WTC11 (cell line): ENCODE results near the gene TUBGCP2. TPM values are rescaled to one million over a fixed set of nuclear protein-coding genes. Genes with fewer than 3 reads are reported as not detected.

Experiments
- ESRRA ChIP-seq: sonication (generic); formaldehyde crosslinking; IDR thresholded peaks from 2 replicates; pipeline ENCODE4 v1.8.1; 2022; ENCODE audit warnings: mild to moderate bottlenecking, missing genetic modification reagents, borderline replicate concordance
- ETV6 ChIP-seq: sonication (generic); formaldehyde crosslinking; IDR thresholded peaks from 2 replicates; pipeline ENCODE4 v1.8.1; 2022; ENCODE audit warnings: mild to moderate bottlenecking, missing genetic modification reagents
- FOXJ3 ChIP-seq: sonication (generic); formaldehyde crosslinking; IDR thresholded peaks from 2 replicates; pipeline ENCODE4 v1.9.0; 2021; ENCODE audit warnings: missing genetic modification reagents, mild to moderate bottlenecking, borderline replicate concordance
- FOXP1 ChIP-seq: sonication (generic); formaldehyde crosslinking; IDR thresholded peaks from 2 replicates; pipeline ENCODE4 v1.8.0; 2022; ENCODE audit warnings: missing genetic modification reagents, mild to moderate bottlenecking, moderate library complexity, borderline replicate concordance
- KAT7 ChIP-seq: sonication (generic); formaldehyde crosslinking; IDR thresholded peaks from 2 replicates; pipeline ENCODE4 v1.8.1; 2023; ENCODE audit warnings: missing genetic modification reagents, mild to moderate bottlenecking, borderline replicate concordance
- MXD4 ChIP-seq: fragments of 250-450 bp; sonication (Bioruptor Pico); IDR thresholded peaks from 2 replicates; pipeline ENCODE4 v1.8.0; 2021; ENCODE audit warnings: mild to moderate bottlenecking, moderate library complexity, borderline replicate concordance
- MYBL2 ChIP-seq: sonication (generic); formaldehyde crosslinking; IDR thresholded peaks from 2 replicates; pipeline ENCODE4 v1.8.1; 2023; ENCODE audit warnings: mild to moderate bottlenecking, moderate library complexity, missing genetic modification reagents
- NFYB ChIP-seq: sonication (generic); formaldehyde crosslinking; conservative IDR thresholded peaks from 2 replicates; pipeline ENCODE4 v1.8.0; 2022; ENCODE audit warnings: low read depth, missing genetic modification reagents
- NR2C2 ChIP-seq: sonication (generic); formaldehyde crosslinking; IDR thresholded peaks from 2 replicates; pipeline ENCODE4 v1.8.0; 2022; ENCODE audit warnings: mild to moderate bottlenecking, missing genetic modification reagents
- RELA ChIP-seq: sonication (generic); formaldehyde crosslinking; IDR thresholded peaks from 2 replicates; pipeline ENCODE4 v1.8.1; 2022; ENCODE audit warnings: missing genetic modification reagents, mild to moderate bottlenecking, borderline replicate concordance
- SMAD3 ChIP-seq: sonication (generic); formaldehyde crosslinking; IDR thresholded peaks from 2 replicates; pipeline ENCODE4 v1.8.0; 2022; ENCODE audit warnings: missing genetic modification reagents, mild to moderate bottlenecking, borderline replicate concordance
- TCF7 ChIP-seq: sonication (generic); formaldehyde crosslinking; IDR thresholded peaks from 2 replicates; pipeline ENCODE4 v1.8.0; 2022; ENCODE audit warnings: mild to moderate bottlenecking, low read depth, missing genetic modification reagents, moderate library complexity
- ZNF138 ChIP-seq: sonication (generic); formaldehyde crosslinking; conservative IDR thresholded peaks from 2 replicates; pipeline ENCODE4 v1.8.1; 2022; ENCODE audit warnings: mild to moderate bottlenecking, moderate library complexity, missing genetic modification reagents
- ZNF219 ChIP-seq: sonication (generic); formaldehyde crosslinking; IDR thresholded peaks from 2 replicates; pipeline ENCODE4 v1.8.0; 2023; ENCODE audit warnings: missing genetic modification reagents, mild to moderate bottlenecking, borderline replicate concordance
- ZNF263 ChIP-seq: sonication (generic); formaldehyde crosslinking; IDR thresholded peaks from 2 replicates; pipeline ENCODE4 v1.8.1; 2022; ENCODE audit warnings: low read depth, mild to moderate bottlenecking, moderate library complexity, missing genetic modification reagents
- ZNF416 ChIP-seq: fragments of 250-450 bp; sonication (Bioruptor Pico); IDR thresholded peaks from 2 replicates; pipeline ENCODE4 v1.9.0; 2021; ENCODE audit warnings: mild to moderate bottlenecking, inconsistent platforms
- total RNA-seq: library from RNA; stranded (reverse); gene quantifications from 3 replicates; pipeline ENCODE4 v1.2.3, GENCODE V29; 2021
- TF ChIP-seq, protein P1 (sequence below): sonication (generic); formaldehyde crosslinking; IDR thresholded peaks from 2 replicates; pipeline ENCODE4 v1.8.0; 2023; ENCODE audit warnings: mild to moderate bottlenecking, missing genetic modification reagents
- TF ChIP-seq, protein P2 (sequence below): sonication (generic); formaldehyde crosslinking; IDR thresholded peaks from 2 replicates; pipeline ENCODE4 v1.8.0; 2023; ENCODE audit warnings: missing genetic modification reagents, mild to moderate bottlenecking, borderline replicate concordance
- TF ChIP-seq, protein P3 (sequence below): sonication (generic); formaldehyde crosslinking; IDR thresholded peaks from 2 replicates; pipeline ENCODE4 v1.8.1; 2023; ENCODE audit warnings: mild to moderate bottlenecking, missing genetic modification reagents
- TF ChIP-seq, protein P4 (sequence below): sonication (generic); formaldehyde crosslinking; IDR thresholded peaks from 2 replicates; pipeline ENCODE4 v1.8.1; 2023; ENCODE audit warnings: mild to moderate bottlenecking, moderate library complexity, missing genetic modification reagents
- TF ChIP-seq, protein P5 (sequence below): sonication (generic); formaldehyde crosslinking; IDR thresholded peaks from 2 replicates; pipeline ENCODE4 v1.8.0; 2022; ENCODE audit warnings: mild to moderate bottlenecking, missing genetic modification reagents
- TF ChIP-seq, protein P6 (sequence below): sonication (generic); formaldehyde crosslinking; conservative IDR thresholded peaks from 2 replicates; pipeline ENCODE4 v1.8.1; 2023; ENCODE audit warnings: mild to moderate bottlenecking, low read depth, missing genetic modification reagents, moderate library complexity

Gene TUBGCP2
- total RNA-seq, 1 experiment from 2014 or later, result 62.5 TPM

DNA sequence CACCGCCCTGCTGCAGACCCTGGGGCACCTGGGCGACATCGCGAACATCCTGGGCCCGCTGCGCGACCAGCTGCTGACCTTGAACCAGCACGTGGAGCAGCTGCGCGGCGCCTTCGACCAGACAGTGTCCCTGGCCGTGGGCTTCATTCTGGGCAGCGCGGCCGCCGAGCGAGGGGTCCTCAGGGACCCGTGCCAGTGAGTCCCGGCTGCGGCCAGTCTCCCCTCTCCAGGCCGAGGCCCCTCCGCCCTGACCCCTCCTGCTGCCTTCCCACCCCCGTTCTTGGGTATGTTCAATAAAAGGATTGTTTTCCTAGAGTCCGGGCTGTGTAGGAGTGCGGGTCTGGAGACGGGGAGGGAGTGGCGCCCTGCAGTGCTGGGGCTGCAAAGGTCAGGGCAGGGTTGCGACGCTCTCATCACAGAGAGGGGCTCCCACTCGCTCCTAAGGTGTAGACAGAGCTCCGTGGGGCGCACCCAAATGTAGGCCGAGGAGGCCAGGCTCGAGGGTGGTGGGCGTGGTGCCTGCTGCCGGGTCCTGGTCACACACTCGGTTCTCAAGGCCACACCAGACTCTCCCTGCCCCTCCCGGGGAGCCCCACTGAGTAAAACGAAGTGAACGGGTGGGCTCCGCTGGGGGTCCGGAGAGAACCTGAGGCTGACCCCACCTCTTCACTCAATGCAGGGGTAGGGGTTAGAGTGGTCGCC is 77.3 kb downstream of the TUBGCP2 start (continued):
- TF ChIP-seq, protein P1, sequence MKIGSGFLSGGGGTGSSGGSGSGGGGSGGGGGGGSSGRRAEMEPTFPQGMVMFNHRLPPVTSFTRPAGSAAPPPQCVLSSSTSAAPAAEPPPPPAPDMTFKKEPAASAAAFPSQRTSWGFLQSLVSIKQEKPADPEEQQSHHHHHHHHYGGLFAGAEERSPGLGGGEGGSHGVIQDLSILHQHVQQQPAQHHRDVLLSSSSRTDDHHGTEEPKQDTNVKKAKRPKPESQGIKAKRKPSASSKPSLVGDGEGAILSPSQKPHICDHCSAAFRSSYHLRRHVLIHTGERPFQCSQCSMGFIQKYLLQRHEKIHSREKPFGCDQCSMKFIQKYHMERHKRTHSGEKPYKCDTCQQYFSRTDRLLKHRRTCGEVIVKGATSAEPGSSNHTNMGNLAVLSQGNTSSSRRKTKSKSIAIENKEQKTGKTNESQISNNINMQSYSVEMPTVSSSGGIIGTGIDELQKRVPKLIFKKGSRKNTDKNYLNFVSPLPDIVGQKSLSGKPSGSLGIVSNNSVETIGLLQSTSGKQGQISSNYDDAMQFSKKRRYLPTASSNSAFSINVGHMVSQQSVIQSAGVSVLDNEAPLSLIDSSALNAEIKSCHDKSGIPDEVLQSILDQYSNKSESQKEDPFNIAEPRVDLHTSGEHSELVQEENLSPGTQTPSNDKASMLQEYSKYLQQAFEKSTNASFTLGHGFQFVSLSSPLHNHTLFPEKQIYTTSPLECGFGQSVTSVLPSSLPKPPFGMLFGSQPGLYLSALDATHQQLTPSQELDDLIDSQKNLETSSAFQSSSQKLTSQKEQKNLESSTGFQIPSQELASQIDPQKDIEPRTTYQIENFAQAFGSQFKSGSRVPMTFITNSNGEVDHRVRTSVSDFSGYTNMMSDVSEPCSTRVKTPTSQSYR, result peak; percentile 21; the same call in 1 of the 2 replicates
- TF ChIP-seq MXD4 (CRISPR knock-in tag), result no peak
- no peak for TF ChIP-seq KAT7
- TF ChIP-seq RELA (CRISPR knock-in tag), result peak; percentile 72; the same call in 1 of the 2 replicates
- TF ChIP-seq, protein P2, sequence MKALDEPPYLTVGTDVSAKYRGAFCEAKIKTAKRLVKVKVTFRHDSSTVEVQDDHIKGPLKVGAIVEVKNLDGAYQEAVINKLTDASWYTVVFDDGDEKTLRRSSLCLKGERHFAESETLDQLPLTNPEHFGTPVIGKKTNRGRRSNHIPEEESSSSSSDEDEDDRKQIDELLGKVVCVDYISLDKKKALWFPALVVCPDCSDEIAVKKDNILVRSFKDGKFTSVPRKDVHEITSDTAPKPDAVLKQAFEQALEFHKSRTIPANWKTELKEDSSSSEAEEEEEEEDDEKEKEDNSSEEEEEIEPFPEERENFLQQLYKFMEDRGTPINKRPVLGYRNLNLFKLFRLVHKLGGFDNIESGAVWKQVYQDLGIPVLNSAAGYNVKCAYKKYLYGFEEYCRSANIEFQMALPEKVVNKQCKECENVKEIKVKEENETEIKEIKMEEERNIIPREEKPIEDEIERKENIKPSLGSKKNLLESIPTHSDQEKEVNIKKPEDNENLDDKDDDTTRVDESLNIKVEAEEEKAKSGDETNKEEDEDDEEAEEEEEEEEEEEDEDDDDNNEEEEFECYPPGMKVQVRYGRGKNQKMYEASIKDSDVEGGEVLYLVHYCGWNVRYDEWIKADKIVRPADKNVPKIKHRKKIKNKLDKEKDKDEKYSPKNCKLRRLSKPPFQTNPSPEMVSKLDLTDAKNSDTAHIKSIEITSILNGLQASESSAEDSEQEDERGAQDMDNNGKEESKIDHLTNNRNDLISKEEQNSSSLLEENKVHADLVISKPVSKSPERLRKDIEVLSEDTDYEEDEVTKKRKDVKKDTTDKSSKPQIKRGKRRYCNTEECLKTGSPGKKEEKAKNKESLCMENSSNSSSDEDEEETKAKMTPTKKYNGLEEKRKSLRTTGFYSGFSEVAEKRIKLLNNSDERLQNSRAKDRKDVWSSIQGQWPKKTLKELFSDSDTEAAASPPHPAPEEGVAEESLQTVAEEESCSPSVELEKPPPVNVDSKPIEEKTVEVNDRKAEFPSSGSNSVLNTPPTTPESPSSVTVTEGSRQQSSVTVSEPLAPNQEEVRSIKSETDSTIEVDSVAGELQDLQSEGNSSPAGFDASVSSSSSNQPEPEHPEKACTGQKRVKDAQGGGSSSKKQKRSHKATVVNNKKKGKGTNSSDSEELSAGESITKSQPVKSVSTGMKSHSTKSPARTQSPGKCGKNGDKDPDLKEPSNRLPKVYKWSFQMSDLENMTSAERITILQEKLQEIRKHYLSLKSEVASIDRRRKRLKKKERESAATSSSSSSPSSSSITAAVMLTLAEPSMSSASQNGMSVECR (CRISPR knock-in tag), result peak; percentile 62; the same call in 1 of the 2 replicates
- TF ChIP-seq ZNF416 (CRISPR knock-in tag), result no peak
- TF ChIP-seq, protein P3, sequence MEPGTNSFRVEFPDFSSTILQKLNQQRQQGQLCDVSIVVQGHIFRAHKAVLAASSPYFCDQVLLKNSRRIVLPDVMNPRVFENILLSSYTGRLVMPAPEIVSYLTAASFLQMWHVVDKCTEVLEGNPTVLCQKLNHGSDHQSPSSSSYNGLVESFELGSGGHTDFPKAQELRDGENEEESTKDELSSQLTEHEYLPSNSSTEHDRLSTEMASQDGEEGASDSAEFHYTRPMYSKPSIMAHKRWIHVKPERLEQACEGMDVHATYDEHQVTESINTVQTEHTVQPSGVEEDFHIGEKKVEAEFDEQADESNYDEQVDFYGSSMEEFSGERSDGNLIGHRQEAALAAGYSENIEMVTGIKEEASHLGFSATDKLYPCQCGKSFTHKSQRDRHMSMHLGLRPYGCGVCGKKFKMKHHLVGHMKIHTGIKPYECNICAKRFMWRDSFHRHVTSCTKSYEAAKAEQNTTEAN (CRISPR knock-in tag), result peak; percentile 68; the same call in 1 of the 2 replicates
- TF ChIP-seq MYBL2 (CRISPR knock-in tag), result 0 out of 2 replicates have a peak, but pooled peaks have one; percentile 12
- no peak for TF ChIP-seq ZNF138
- TF ChIP-seq NFYB (CRISPR knock-in tag), result no peak
- TF ChIP-seq, protein P4, sequence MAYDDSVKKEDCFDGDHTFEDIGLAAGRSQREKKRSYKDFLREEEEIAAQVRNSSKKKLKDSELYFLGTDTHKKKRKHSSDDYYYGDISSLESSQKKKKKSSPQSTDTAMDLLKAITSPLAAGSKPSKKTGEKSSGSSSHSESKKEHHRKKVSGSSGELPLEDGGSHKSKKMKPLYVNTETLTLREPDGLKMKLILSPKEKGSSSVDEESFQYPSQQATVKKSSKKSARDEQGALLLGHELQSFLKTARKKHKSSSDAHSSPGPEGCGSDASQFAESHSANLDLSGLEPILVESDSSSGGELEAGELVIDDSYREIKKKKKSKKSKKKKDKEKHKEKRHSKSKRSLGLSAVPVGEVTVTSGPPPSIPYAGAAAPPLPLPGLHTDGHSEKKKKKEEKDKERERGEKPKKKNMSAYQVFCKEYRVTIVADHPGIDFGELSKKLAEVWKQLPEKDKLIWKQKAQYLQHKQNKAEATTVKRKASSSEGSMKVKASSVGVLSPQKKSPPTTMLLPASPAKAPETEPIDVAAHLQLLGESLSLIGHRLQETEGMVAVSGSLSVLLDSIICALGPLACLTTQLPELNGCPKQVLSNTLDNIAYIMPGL (CRISPR knock-in tag), result no peak; the same call in 1 of the 2 replicates
- peak; percentile 67; the same call in 1 of the 2 replicates for TF ChIP-seq ESRRA (CRISPR knock-in tag)
- TF ChIP-seq ZNF263 (CRISPR knock-in tag), result no peak
- TF ChIP-seq ETV6 (CRISPR knock-in tag), result 0 out of 2 replicates have a peak, but pooled peaks have one; percentile 22
- TF ChIP-seq ZNF219, result peak; percentile 78; the same call in 1 of the 2 replicates
- 0 out of 2 replicates have a peak, but pooled peaks have one; percentile 11 for TF ChIP-seq NR2C2 (CRISPR knock-in tag)
- TF ChIP-seq FOXP1 (CRISPR knock-in tag), result 0 out of 2 replicates have a peak, but pooled peaks have one; percentile 30
- TF ChIP-seq SMAD3 (CRISPR knock-in tag), result 0 out of 2 replicates have a peak, but pooled peaks have one; percentile 54
- no peak for TF ChIP-seq FOXJ3
- TF ChIP-seq, protein P5, sequence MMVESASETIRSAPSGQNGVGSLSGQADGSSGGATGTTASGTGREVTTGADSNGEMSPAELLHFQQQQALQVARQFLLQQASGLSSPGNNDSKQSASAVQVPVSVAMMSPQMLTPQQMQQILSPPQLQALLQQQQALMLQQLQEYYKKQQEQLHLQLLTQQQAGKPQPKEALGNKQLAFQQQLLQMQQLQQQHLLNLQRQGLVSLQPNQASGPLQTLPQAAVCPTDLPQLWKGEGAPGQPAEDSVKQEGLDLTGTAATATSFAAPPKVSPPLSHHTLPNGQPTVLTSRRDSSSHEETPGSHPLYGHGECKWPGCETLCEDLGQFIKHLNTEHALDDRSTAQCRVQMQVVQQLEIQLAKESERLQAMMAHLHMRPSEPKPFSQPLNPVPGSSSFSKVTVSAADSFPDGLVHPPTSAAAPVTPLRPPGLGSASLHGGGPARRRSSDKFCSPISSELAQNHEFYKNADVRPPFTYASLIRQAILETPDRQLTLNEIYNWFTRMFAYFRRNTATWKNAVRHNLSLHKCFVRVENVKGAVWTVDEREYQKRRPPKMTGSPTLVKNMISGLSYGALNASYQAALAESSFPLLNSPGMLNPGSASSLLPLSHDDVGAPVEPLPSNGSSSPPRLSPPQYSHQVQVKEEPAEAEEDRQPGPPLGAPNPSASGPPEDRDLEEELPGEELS (CRISPR knock-in tag), result peak; percentile 82; the same call in 1 of the 2 replicates
- TF ChIP-seq, protein P6, sequence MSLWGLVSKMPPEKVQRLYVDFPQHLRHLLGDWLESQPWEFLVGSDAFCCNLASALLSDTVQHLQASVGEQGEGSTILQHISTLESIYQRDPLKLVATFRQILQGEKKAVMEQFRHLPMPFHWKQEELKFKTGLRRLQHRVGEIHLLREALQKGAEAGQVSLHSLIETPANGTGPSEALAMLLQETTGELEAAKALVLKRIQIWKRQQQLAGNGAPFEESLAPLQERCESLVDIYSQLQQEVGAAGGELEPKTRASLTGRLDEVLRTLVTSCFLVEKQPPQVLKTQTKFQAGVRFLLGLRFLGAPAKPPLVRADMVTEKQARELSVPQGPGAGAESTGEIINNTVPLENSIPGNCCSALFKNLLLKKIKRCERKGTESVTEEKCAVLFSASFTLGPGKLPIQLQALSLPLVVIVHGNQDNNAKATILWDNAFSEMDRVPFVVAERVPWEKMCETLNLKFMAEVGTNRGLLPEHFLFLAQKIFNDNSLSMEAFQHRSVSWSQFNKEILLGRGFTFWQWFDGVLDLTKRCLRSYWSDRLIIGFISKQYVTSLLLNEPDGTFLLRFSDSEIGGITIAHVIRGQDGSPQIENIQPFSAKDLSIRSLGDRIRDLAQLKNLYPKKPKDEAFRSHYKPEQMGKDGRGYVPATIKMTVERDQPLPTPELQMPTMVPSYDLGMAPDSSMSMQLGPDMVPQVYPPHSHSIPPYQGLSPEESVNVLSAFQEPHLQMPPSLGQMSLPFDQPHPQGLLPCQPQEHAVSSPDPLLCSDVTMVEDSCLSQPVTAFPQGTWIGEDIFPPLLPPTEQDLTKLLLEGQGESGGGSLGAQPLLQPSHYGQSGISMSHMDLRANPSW (CRISPR knock-in tag), result no peak
- TF ChIP-seq TCF7, result 0 out of 2 replicates have a peak, but pooled peaks have one; percentile 42
